SK-N-DZ (cell line): ENCODE measurements around the gene GDPD5. TPM values are rescaled to one million over a fixed set of nuclear protein-coding genes. Genes with fewer than 3 reads are reported as not detected.

ENCODE experiments used
- DNase-seq: peaks from one replicate; pipeline ENCODE4 v3.0.0-alpha.2; 2015; ENCODE audit warnings: low spot score
- polyA plus RNA-seq, 2 experiments: library from polyadenylated mRNA; depleted of rRNA; stranded (reverse); fragments of >200 nt; gene quantifications; 2 replicates each; pipeline ENCODE4 v1.2.3, GENCODE V29; 2014

The GDPD5 gene, protein sequence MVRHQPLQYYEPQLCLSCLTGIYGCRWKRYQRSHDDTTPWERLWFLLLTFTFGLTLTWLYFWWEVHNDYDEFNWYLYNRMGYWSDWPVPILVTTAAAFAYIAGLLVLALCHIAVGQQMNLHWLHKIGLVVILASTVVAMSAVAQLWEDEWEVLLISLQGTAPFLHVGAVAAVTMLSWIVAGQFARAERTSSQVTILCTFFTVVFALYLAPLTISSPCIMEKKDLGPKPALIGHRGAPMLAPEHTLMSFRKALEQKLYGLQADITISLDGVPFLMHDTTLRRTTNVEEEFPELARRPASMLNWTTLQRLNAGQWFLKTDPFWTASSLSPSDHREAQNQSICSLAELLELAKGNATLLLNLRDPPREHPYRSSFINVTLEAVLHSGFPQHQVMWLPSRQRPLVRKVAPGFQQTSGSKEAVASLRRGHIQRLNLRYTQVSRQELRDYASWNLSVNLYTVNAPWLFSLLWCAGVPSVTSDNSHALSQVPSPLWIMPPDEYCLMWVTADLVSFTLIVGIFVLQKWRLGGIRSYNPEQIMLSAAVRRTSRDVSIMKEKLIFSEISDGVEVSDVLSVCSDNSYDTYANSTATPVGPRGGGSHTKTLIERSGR
- polyA plus RNA-seq (2014; cell fraction: cytosol; rRNA removed) = 1.9 and 2.7 TPM in 2 replicates
- 3.8 and 4.1 TPM in 2 replicates for polyA plus RNA-seq (2014; cell fraction: nucleus; rRNA removed)

DNA sequence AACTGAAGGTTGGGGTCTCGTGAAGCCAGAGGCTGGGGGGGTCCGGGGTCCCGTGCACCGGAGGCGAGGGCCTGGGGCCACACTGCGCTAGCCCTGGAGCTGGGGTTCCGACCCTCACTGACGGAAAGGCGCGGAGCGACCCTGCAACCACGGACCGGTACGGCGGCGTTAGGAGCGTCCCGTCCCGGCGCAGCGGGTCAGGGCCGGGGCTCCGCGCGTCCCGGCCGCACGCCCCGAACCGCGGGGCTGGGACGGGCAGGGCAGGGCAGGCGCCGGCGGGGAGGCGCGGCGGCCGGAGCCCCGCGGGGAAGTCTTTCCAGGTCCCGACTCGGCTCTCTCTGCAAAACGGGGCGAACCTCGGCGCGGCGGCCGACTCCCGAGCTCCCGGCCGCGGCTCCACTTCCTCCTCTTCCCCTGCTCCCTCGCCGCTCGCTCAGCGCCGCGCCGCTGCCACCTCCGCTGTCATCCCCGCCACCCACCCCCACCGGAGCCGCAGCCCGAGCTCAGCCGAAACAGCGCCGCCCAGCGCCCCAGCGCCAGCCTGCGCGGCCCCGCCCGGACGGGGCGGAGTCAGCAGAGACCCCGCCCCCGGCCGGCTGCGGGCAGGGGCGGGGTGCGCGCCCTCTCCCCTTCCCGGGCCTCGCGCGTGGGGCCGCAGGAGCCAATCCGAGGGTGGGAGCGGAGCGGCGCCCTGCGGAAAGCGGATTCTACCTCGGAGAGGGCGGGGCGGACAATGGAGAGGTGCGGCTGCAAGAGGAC lies at the start of gene GDPD5:
GDPD5 (minus strand) TSS at position 509 of the 759 bp plus-strand sequence. CDS start 48,206 bp downstream, outside the sequence.
- peak; percentile 82 for DNase-seq

DNA sequence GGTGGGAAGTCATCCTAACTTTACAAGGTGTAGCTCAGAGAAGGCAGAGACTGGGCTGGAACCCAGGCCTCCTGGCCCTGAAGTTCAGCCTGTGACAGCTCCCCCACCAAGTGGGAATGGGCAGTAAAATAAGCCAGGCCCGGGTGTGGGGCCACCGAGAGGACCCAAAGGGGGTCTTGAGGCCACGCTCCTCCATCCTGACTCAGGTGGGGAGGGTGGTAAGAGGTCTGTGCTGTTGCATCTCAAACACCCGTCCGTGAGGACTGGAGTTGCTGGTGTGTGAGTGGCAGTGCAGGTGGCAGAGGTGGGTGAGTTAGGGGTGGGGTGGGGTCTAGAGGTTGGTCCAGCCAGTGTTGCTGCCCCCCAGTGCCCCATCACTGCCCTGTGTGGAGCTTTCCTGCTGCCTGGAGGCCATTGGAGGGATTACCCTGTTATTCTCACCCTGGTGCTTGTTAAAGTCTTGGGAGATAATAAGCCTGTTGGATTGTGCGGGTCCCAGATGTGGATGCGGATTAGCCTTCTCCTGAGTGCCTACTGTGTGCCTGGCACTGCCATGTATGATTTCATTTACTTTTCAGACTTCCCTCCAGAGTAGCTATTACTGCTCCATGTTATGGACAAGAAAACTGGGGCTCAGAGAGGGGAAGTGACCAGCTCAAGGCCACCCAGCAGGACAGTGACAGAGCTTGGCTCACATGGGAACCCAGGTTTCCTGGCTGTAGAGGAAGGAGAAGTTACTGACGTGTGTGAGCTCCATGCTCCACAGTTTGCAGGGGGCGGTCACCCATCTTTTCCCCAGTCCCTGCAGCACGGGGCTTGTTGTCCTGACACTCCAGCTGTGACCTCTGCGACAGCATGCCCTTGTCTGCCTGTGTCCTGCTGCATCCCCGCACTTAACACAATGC lies 49.2 kb upstream of the GDPD5 start:
- DNase-seq = no peak

DNA sequence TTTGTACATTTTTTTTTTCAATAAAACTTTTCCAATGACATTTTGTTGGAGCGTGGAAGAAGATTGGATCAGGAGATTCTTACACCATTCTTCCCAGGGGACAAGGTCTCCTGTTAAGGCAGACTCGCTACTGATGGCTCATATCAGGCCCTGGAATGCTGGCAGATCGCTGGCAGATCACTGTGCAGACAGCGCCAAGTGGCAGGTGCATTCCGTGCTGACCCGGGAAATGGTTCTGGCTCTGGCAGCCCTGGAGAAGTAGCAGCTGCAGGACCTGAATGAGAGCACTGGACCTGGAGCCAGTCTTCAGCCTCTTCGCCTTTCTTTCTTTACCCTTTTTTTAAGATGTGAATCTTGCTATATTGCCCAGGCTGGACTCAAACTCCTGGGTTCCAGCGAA lies 47.0 kb upstream of the GDPD5 start:
- DNase-seq = no peak

DNA sequence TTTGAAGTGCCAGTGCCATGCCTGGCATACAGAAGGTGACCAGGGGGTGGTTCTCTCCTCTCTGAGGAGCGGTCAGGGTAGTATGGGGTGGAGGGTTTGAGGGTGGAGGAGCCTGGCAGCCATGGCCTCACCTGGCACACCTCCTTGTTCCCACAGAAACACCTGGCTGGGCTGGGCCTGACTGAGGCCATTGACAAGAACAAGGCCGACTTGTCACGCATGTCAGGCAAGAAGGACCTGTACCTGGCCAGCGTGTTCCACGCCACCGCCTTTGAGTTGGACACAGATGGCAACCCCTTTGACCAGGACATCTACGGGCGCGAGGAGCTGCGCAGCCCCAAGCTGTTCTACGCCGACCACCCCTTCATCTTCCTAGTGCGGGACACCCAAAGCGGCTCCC lies 45.9 kb upstream of the GDPD5 start:
- no peak for DNase-seq

DNA sequence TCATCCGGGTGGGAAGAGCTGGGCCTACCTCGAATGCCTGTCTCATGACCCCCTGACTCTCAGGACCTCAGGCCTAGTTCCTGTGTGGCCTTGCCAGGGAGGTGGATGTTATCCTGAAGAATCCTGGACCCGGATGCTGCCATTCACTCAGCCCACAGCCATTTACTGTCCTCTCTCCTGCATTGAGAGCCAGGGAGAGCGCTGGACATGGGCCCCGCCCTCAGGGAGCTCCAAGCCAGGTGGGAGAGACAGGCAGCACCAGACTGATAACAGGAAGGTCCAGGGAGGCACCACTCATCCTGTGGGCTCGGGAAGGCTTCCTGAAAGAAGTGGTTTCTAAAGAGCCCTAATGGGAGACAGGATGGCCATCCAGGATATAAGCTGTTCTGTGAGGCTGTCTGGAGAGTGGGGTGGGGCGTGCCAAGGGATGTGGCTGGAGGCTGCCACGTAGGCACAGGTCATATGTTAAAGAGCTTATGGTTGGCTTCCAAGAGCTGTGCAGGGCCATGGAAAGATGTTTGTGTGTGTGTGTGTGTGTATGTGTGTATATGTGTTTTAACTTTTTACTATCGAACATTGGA lies 44.9 kb upstream of the GDPD5 start:
- no peak for DNase-seq

DNA sequence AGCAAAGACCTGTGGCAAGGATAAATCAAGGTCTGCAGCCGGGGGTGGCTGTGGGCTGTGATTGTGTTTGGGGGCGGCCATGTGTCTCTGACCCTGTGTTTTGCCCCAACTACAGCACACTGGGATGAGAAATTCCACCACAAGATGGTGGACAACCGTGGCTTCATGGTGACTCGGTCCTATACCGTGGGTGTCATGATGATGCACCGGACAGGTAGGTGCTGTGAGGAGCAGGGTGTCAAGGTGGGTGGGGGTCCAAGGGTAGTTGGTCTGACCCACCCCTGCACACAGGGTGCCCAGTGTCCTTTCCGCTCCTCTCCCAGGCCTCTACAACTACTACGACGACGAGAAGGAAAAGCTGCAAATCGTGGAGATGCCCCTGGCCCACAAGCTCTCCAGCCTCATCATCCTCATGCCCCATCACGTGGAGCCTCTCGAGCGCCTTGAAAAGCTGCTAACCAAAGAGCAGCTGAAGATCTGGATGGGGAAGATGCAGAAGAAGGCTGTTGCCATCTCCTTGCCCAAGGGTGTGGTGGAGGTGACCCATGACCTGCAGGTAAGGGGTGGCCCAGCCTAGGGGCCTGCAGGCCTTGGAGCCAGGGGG lies 43.0 kb upstream of the GDPD5 start:
- DNase-seq = no peak

DNA sequence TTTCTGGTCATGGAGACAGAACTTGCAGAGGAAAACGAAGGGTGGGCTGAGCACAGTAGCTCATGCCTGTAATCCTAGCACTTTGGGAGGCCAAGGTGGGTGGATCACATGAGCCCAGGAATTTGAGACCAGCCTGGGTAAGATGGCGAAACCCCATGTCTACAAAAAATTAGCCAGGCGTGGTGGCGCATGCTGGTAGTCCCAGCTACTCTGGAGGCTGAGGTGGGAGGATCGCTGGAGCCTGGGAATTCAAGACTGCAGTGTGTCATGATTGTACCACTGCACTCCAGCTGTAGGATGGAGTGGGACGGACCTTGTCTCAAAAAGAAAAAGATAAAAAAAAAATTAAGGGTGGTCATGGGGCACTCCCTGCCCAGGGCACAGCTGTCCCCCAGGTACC lies 42.2 kb upstream of the GDPD5 start:
- no peak for DNase-seq

DNA sequence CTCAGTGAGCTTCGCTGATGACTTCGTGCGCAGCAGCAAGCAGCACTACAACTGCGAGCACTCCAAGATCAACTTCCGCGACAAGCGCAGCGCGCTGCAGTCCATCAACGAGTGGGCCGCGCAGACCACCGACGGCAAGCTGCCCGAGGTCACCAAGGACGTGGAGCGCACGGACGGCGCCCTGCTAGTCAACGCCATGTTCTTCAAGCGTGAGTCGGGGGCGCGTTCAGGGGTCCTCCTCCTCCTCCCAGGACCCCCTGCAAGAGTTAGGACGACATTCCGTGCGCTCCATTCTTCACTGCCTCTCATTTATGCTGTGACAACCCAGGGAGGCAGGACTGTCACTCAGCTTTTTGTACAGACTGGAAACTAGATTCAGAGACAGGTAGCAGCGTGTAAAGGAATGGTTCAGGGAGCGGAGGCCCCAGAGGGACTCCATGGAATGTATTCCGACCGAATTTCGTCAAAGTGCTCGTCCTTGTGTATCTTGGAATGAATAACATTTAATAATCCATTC lies 41.1 kb upstream of the GDPD5 start:
- no peak for DNase-seq

DNA sequence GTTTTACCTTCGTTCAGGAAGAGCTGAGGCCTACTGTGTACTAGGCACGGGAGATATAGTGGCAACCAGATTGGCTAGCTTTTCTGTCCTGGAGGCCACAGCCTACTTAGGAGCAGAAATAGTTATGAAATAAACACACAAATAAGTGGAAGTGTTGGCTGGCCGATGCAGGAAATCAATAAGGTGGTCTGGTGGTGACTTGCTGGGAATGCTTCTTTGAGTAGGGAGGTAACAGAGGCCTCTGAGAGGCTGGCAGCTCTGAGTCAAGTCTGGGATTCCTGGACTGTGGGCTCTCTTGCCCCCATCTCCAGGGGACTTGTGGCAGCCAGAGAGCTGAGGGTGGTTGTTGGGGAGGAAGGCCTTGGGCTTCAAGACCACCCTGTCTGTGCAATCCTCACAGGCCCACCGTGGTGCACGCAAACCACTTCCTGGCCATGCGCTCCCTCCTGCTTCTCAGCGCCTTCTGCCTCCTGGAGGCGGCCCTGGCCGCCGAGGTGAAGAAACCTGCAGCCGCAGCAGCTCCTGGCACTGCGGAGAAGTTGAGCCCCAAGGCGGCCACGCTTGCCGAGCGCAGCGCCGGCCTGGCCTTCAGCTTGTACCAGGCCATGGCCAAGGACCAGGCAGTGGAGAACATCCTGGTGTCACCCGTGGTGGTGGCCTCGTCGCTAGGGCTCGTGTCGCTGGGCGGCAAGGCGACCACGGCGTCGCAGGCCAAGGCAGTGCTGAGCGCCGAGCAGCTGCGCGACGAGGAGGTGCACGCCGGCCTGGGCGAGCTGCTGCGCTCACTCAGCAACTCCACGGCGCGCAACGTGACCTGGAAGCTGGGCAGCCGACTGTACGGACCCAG lies 40.4 kb upstream of the GDPD5 start:
- DNase-seq = no peak

DNA sequence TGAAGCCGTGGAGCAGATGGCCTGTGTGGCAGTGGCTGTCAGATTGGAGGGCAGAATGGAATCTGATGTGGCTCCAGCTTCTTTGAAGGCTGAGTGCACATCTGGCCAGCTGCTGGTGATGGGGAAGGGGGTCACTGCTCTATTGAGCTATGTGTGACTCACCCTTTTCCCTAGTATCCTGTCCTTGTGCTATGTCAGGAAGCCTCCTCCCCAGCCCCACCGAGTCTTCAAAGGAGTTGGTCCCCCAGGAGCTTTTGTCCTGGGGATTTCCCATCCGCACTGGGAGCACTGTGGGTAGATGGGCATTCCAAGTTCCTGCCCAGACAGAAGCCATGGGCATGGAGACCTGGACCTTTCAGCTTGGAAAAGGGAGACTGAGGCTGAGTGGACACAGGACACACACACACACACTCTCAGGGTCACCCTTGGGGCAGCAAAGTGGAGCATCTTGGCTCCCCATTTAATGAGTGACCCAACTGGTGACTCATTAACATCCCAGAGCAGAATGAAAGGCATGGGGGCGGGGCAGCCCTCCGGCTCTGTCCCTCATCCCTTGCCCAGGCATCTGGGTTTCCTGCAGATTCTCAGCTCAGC lies 39.6 kb upstream of the GDPD5 start:
- no peak for DNase-seq

DNA sequence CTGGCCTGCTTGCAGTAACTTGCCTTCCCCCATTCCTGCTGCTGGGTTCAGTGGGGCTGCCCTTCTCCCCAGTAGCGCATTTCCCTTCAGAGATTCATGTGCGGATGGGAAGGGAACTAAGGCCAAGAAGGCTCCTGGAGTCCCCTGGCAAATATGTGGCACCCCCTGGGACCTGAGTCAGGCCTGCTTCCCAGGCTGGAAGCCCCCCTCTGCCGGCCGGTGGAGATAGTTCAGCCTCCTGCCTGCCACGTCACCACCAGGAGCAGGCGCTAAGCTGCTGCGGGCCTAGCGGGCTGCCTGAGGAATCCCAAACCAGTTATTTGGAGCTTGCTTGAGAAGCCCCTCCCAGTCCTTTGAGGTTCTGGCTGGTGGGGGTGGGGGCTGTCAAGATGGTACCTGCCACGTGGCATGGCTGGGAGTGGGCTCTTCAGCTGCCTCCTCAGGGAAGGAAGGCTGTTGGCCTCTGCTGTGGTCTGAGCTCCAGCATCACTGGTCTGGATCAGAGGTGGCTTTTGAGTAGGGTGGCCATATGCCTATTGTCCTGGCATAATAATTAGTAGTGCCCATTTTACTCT lies 38.3 kb upstream of the GDPD5 start:
- peak; percentile 72 for DNase-seq

DNA sequence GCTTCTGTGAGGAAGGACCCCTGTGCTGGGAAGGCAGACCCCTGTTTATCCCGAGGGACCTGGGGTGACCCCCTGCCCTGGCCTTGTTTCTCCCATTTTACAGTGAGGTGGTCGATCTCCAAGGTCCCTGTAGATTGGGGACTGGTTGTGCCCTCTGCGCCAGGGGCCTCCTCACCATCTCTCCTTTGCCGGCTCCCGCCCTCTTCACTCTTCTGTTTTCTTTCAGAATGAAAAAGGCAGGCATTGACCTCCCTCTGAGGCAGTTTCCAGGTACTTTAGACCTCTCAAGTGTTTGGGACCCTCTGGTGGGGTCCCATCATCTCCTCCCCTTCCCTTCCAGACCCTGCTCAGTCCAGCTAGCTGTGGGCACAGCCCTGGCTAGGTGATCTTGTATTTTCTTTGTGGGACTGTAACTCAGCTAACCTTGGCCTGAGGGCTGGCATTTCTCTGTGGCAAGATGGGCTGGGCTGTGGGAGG lies 37.8 kb upstream of the GDPD5 start:
- DNase-seq = no peak

DNA sequence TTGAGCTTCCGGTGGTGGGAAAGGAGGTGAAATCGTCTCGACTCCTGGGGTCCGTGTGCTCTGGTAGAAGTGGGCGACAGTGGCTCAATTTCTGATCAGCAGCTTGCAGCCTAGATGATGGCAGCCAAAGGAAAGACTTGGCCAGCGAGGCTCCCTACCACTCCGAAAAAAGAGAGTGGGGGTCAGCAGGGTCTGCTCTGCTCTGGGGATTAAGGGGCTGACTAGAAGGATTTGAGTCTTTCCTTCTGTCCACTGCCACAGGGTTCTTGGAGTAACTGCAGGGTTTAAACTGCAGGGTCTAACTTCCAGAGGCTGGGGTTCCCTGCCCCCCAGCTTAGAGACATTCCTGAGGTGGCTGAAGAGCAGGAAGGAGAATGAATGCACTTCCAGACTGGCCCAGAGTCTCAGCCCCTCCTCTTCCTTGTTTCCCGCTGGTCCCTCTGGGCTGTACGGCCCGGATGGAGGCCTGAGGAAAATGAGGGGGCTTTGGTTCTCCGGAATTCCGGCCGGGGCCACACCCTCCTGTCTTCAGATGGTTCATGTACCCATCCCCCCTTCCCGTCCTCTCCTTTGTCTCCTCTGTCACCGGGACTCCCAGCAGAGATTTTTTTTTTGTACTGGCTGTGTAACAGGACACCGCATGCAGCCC lies 37.2 kb upstream of the GDPD5 start:
- DNase-seq = peak; percentile 78

DNA sequence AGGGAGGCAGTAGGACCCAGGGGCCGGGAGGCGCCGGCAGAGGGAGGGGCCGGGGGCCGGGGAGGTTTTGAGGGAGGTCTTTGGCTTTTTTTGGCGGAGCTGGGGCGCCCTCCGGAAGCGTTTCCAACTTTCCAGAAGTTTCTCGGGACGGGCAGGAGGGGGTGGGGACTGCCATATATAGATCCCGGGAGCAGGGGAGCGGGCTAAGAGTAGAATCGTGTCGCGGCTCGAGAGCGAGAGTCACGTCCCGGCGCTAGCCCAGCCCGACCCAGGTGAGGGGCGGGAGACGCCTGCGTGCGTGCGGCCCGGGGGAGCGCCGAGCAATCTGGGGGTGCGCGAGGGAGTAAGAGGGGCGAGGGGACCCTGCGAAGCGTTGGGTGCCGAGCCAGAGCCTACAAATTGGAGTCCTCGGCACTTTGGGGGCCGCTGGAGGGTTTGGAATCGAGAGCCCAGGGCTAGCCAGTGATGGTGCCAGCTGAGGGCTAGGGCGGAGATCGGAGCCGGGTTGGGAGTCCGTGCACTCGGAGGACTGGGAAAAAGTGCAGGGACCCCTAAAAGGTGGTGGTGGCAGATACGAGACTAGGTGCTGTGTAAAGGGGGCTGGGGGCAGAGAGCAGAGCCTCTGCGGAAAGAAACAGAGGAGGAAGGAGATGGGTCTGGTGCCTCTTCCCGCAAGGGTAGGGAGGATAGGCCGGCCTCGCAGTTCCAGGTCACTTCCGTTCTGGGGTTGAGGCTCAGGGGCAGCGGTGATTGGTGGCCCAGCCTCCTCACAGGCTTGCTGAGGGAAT lies 36.5 kb upstream of the GDPD5 start, which contains the start of gene SERPINH1:
SERPINH1 (plus strand) TSS at position 206 of the 788 bp plus-strand sequence. CDS start 4,097 bp downstream, outside the sequence.
- peak; percentile 83 for DNase-seq

DNA sequence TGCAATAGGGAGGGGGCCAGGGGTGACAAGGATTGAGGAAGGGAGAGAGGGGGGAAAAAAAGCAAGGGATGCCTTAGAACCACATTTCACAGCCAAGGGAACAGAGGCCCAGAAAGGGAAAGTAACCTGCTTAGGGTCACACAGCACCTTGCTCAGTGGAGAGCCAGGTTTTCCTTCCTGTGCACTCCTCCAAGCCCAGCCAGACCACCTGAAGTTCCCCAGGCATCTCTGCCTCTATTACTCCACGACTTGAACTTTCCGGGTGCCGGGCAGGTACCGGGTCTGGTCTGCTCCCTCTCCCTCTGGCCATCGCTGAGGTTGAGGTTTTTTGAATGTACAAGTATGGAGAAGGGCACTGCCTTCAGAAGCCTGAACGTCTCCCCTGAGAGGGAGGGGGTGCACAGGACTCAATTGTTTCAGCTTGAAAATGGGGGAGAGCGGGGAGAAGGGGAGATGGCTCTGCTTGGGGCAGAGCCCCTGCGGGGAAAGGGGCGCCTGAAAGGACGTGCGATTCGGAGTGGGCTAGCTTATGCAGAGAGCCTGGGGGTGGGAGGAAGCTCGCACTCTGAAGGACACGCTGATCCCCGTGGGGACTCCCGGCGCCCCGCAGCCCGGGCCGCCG lies 35.8 kb upstream of the GDPD5 start:
- no peak for DNase-seq

DNA sequence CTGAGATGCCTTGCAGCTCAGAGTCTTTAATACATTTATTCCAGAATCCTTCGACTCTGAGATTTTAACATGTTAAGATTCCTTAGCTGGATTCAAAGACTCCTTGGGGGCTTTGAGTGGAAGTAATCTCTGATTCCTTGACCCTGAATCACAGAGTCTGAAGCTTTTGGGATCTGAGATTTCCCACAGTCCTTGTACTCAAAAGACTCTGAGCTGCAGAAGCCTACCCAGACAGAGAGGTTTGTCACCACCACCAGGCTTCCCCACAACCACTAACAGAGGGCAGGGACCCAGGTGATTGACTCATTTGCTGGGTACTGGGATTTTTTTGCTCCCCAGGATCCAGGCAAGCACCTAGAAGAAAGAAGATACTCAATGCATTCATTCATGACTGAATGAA lies 34.9 kb upstream of the GDPD5 start:
- DNase-seq = no peak
